ENCODE measurements around the gene TULP4.

- TF ChIP-seq CTCF (IDR thresholded peaks at IDR 0.05), result no peak
- TF ChIP-seq EZH2 (IDR thresholded peaks at IDR 0.05; ENCODE audit: borderline replicate concordance, insufficient read depth, low read depth, low read length, poor library complexity, severe bottlenecking), result no peak
Observed at GRCh38 chr6:158353883-158354877, 41.9 kb downstream of the TULP4 start.
